ENCODE measurements around the gene TEPSIN.

DNA sequence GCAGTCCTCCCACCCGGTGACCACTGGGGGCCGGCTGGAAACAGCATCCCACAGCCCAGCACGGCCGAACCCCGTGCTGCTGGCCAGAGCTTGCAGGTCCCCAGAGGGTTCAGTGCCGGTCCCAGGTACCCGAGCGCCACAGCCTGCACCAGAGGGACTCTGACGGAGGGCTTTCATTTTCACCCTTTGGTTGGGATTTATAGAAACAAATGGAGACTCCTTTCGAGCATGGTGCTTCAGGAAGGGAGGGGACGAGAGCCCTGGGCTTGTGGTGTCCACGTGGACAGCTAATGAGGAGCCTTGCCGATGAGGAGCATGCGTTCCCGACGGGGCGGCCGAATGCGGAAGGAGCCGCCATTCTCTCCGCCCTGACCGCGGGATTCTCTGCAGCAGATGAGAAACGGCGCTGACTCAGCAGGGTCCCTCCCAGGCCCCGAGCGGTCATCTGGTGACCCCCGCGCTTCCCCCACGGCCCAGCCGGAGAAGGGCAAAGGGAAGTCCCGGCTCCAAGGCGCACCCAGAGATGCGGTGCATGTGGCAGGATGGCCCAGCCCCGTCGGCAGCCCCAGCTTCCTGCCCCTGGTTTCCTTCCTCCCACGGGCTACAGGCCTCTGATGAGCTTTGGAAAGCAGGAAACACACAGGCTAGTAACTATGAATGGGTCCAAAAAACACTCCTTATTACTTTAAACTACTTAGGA is 46.5 kb upstream of the TEPSIN start:
- TF ChIP-seq CTCF (IDR thresholded peaks at IDR 0.05; ENCODE audit: insufficient read depth, low read length, poor library complexity, severe bottlenecking) (no peak), EZH2phosphoT487 (conservative IDR thresholded peaks at IDR 0.05; ENCODE audit: low read length) (no peak)
